Neural cell (in vitro differentiated cells): ENCODE measurements around the gene ARHGEF12. TPM values are rescaled to one million over a fixed set of nuclear protein-coding genes. Genes with fewer than 3 reads are reported as not detected.

Experiments
- H2AFZ ChIP-seq: fragments of 200-600, 300-800 bp; sonication (generic), shearing (Covaris generic); 2 replicates; pipeline ENCODE4 v1.6.0; 2014; ENCODE audit warnings: low read depth, mild to moderate bottlenecking, antibody characterized with exemption, low read length, moderate library complexity
- H3F3A ChIP-seq: fragments of 200-600 bp; shearing (Covaris generic); 2 replicates; pipeline ENCODE4 v1.6.1; 2016; ENCODE audit warnings: mild to moderate bottlenecking, moderate library complexity, mixed read lengths, antibody characterized with exemption, low read length; ENCODE audit not compliant: insufficient read depth, poor library complexity, severe bottlenecking
- H3K27ac ChIP-seq: fragments of 200-600, 300-800 bp; sonication (generic), shearing (Covaris generic); 2 replicates; pipeline ENCODE4 v1.5.1; 2014; ENCODE audit warnings: mild to moderate bottlenecking, low read length, moderate library complexity
- H3K27me3 ChIP-seq: fragments of 300-800, 200-600 bp; sonication (generic), shearing (Covaris generic); 2 replicates; pipeline ENCODE4 v1.6.0; 2014; ENCODE audit warnings: mild to moderate bottlenecking, low read depth, low read length, moderate library complexity; ENCODE audit not compliant: insufficient read depth
- H3K36me3 ChIP-seq: fragments of 300-800, 200-600 bp; sonication (generic), shearing (Covaris generic); 2 replicates; pipeline ENCODE4 v1.5.1; 2014; ENCODE audit warnings: mild to moderate bottlenecking, antibody characterized with exemption, low read length, moderate library complexity; ENCODE audit not compliant: insufficient read depth
- H3K4me2 ChIP-seq: fragments of 300-800, 200-600 bp; sonication (generic), shearing (Covaris generic); 2 replicates; pipeline ENCODE4 v1.6.0; 2014; ENCODE audit warnings: mild to moderate bottlenecking, low read length
- H3K4me3 ChIP-seq: fragments of 300-800, 200-600 bp; sonication (generic), shearing (Covaris generic); 2 replicates; pipeline ENCODE4 v1.5.1; 2014; ENCODE audit warnings: mild to moderate bottlenecking, low read length, moderate library complexity
- H3K79me2 ChIP-seq: fragments of 200-600 bp; shearing (Covaris generic); replicated peaks from 2 replicates; pipeline ENCODE4 v1.6.0; 2014; ENCODE audit warnings: mild to moderate bottlenecking, low read length, moderate library complexity; ENCODE audit not compliant: insufficient read depth
- H3K9ac ChIP-seq: fragments of 300-800, 200-600 bp; sonication (generic), shearing (Covaris generic); 2 replicates; pipeline ENCODE4 v1.6.1; 2016; ENCODE audit warnings: mild to moderate bottlenecking, low read length, mixed read lengths
- H3K9me2 ChIP-seq: fragments of 200-600 bp; shearing (Covaris generic); 2 replicates; pipeline ENCODE4 v1.6.1; 2016; ENCODE audit warnings: mild to moderate bottlenecking, low read length, mixed read lengths; ENCODE audit not compliant: insufficient read depth
- H3K9me3 ChIP-seq: fragments of 200-600, 300-800 bp; sonication (generic), shearing (Covaris generic); 2 replicates; pipeline ENCODE4 v1.6.1; 2016; ENCODE audit warnings: mild to moderate bottlenecking, mixed run types, low read length, moderate library complexity, mixed read lengths
- H4K20me1 ChIP-seq: fragments of 200-600 bp; shearing (Covaris generic); 2 replicates; pipeline ENCODE4 v1.6.1; 2016; ENCODE audit warnings: mild to moderate bottlenecking, mixed run types; ENCODE audit not compliant: insufficient read depth
- EP300 ChIP-seq: fragments of 450-650 bp; conservative IDR thresholded peaks from 2 replicates; pipeline ENCODE4 v1.6.1; 2014; ENCODE audit warnings: antibody characterized with exemption, mild to moderate bottlenecking, moderate library complexity; ENCODE audit not compliant: poor library complexity, severe bottlenecking
- EZH2 ChIP-seq: fragments of 200-600, 300-800 bp; shearing (Covaris generic), sonication (generic); IDR thresholded peaks from 2 replicates; pipeline ENCODE4 v1.6.1; 2014; ENCODE audit warnings: antibody characterized with exemption, low read length, borderline replicate concordance, mild to moderate bottlenecking; ENCODE audit not compliant: insufficient read depth, poor library complexity, severe bottlenecking
- MXI1 ChIP-seq: fragments of 450-650 bp; conservative IDR thresholded peaks from 2 replicates; pipeline ENCODE4 v1.6.1; 2014; ENCODE audit warnings: antibody characterized with exemption, mild to moderate bottlenecking; ENCODE audit not compliant: poor library complexity, severe bottlenecking
- POLR2AphosphoS5 ChIP-seq: IDR thresholded peaks from 2 replicates; pipeline ENCODE4 v1.6.1; 2012
- RAD21 ChIP-seq: fragments of 450-650 bp; conservative IDR thresholded peaks from 2 replicates; pipeline ENCODE4 v1.6.1; 2014; ENCODE audit warnings: antibody characterized with exemption, mild to moderate bottlenecking, moderate library complexity
- SMC3 ChIP-seq: fragments of 450-650 bp; conservative IDR thresholded peaks from 2 replicates; pipeline ENCODE4 v1.6.1; 2014; ENCODE audit warnings: antibody characterized with exemption, mild to moderate bottlenecking, moderate library complexity; ENCODE audit not compliant: poor library complexity
- TAF1 ChIP-seq: IDR thresholded peaks from 2 replicates; pipeline ENCODE4 v1.6.1; 2012; ENCODE audit warnings: low read depth
- polyA plus RNA-seq: library from polyadenylated mRNA; depleted of rRNA; stranded (reverse); fragments of >200 nt; gene quantifications from 2 replicates; pipeline ENCODE4 v1.2.3, GENCODE V29; 2014
- TF ChIP-seq, protein P1 (sequence below): fragments of 450-650 bp; IDR thresholded peaks from 2 replicates; pipeline ENCODE4 v1.5.1; 2014; ENCODE audit warnings: antibody characterized with exemption, mild to moderate bottlenecking, moderate library complexity; ENCODE audit not compliant: poor library complexity, severe bottlenecking
- TF ChIP-seq, protein P2 (sequence below): IDR thresholded peaks from 2 replicates; pipeline ENCODE4 v1.6.1; 2012; ENCODE audit warnings: borderline replicate concordance

ARHGEF12 gene
- polyA plus RNA-seq, 1 donor from 2014 or later: 93.4 TPM

- TF ChIP-seq, protein P1, sequence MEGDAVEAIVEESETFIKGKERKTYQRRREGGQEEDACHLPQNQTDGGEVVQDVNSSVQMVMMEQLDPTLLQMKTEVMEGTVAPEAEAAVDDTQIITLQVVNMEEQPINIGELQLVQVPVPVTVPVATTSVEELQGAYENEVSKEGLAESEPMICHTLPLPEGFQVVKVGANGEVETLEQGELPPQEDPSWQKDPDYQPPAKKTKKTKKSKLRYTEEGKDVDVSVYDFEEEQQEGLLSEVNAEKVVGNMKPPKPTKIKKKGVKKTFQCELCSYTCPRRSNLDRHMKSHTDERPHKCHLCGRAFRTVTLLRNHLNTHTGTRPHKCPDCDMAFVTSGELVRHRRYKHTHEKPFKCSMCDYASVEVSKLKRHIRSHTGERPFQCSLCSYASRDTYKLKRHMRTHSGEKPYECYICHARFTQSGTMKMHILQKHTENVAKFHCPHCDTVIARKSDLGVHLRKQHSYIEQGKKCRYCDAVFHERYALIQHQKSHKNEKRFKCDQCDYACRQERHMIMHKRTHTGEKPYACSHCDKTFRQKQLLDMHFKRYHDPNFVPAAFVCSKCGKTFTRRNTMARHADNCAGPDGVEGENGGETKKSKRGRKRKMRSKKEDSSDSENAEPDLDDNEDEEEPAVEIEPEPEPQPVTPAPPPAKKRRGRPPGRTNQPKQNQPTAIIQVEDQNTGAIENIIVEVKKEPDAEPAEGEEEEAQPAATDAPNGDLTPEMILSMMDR: no peak
- TF ChIP-seq, protein P2, sequence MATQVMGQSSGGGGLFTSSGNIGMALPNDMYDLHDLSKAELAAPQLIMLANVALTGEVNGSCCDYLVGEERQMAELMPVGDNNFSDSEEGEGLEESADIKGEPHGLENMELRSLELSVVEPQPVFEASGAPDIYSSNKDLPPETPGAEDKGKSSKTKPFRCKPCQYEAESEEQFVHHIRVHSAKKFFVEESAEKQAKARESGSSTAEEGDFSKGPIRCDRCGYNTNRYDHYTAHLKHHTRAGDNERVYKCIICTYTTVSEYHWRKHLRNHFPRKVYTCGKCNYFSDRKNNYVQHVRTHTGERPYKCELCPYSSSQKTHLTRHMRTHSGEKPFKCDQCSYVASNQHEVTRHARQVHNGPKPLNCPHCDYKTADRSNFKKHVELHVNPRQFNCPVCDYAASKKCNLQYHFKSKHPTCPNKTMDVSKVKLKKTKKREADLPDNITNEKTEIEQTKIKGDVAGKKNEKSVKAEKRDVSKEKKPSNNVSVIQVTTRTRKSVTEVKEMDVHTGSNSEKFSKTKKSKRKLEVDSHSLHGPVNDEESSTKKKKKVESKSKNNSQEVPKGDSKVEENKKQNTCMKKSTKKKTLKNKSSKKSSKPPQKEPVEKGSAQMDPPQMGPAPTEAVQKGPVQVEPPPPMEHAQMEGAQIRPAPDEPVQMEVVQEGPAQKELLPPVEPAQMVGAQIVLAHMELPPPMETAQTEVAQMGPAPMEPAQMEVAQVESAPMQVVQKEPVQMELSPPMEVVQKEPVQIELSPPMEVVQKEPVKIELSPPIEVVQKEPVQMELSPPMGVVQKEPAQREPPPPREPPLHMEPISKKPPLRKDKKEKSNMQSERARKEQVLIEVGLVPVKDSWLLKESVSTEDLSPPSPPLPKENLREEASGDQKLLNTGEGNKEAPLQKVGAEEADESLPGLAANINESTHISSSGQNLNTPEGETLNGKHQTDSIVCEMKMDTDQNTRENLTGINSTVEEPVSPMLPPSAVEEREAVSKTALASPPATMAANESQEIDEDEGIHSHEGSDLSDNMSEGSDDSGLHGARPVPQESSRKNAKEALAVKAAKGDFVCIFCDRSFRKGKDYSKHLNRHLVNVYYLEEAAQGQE: no peak
- no peak for TF ChIP-seq EZH2
- no peak for TF ChIP-seq TAF1
- no peak for TF ChIP-seq POLR2AphosphoS5
- no peak for TF ChIP-seq EP300
- TF ChIP-seq MXI1: no peak
- no peak for TF ChIP-seq RAD21
- TF ChIP-seq SMC3: no peak
- no peak overlapping the region for H3K4me2 ChIP-seq
- no peak overlapping the region for H3K9ac ChIP-seq
- no peak overlapping the region for H3K4me3 ChIP-seq
- no peaks in the 10 kb centered on the region for H3K9me2 ChIP-seq
- no peaks in the 10 kb centered on the region for H3K36me3 ChIP-seq
- no peaks in the 10 kb centered on the region for H3F3A ChIP-seq
- no peaks in the 10 kb centered on the region for H4K20me1 ChIP-seq
- no peaks in the 10 kb centered on the region for H3K9me3 ChIP-seq
- peaks cover 83% of the 10 kb centered on the region for H3K79me2 ChIP-seq
- no peak overlapping the region for H2AFZ ChIP-seq
- no peak overlapping the region for H3K27ac ChIP-seq
- no peaks in the 10 kb centered on the region for H3K27me3 ChIP-seq
Observed at GRCh38 chr11:120342678-120343077, 6.5 kb downstream of the ARHGEF12 start.

- Histone ChIP-seq H3K79me2 (peaks cover 81% of the 10 kb centered on the region), H4K20me1 (no peaks in the 10 kb centered on the region), H3F3A (no peaks in the 10 kb centered on the region), H3K36me3 (no peaks in the 10 kb centered on the region), H3K9me2 (no peaks in the 10 kb centered on the region), H2AFZ (no peak overlapping the region), H3K9me3 (no peaks in the 10 kb centered on the region), H3K9ac (no peak overlapping the region), H3K4me3 (no peak overlapping the region), H3K27me3 (no peaks in the 10 kb centered on the region), H3K4me2 (no peak overlapping the region), H3K27ac (no peak overlapping the region)
- TF ChIP-seq TAF1: no peak
- no peak for TF ChIP-seq POLR2AphosphoS5
Observed at GRCh38 chr11:120343429-120343828, 7.2 kb downstream of the ARHGEF12 start.
